NCI-H748 treated with DMSO at 0.1 percent for 48 hours (cell line): ENCODE data around the gene TBC1D9.

Experiments
- DNase-seq: peaks from one replicate; lab custom pipeline; 2025; lab: John Stamatoyannopoulos, UW

Gene TBC1D9

DNA sequence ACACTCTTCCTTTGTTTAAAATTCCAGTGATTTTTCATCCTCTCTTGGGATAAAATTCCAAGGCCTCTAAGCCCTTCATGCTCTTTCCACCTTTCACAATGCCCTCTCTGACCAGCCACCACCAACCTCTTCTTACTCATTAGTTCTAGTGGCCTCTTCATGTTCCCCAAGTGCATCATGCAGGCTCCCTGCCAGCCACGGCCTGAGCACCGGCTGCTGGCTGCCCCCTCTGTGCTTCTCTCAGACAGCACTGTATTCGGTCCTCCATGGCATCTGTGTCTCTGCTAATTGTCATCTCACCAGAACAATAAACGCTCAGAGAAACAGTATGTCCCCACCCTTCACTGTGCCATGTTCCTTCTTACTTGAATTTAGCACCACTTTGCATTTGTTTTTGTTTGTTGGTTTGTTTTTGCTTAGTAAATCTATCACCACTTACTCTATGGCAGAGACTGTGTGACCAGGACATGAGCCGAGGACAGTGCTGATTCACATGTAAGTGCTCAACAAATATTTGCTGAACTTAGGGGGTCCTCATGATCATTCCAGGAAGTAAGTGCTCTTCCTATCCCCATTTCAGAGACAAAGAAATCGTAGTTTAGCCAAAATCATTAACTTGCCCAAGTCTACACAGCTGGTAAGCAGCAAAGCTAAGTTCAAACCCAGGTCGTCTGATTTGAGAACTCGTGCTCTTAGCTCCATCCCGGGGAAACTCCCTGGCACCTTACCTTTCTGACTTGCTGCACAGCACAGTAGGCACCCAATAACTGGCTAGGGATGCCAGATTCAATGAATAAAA is 110.4 kb downstream of the TBC1D9 start:
- DNase-seq: peak; percentile 34

DNA sequence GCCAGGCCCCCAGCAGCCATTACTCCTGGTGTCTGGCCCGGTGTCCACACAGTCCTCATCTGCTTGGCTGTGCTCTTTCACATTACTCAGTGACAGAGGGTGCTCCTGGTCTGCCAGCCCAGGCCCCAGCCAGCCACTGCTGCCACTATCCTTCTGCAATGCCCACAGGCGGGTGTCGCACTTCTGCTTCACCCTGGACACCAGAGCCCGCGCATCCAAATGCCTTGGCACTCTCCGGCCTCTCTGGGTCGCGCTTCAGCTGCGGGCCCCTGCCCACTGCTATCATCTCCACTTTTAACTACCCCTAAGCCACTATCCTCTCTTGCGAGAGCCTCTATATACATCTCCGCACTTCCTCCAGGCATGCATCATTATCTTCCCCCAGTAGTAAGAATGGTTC is 111.0 kb downstream of the TBC1D9 start:
- no peak for DNase-seq

DNA sequence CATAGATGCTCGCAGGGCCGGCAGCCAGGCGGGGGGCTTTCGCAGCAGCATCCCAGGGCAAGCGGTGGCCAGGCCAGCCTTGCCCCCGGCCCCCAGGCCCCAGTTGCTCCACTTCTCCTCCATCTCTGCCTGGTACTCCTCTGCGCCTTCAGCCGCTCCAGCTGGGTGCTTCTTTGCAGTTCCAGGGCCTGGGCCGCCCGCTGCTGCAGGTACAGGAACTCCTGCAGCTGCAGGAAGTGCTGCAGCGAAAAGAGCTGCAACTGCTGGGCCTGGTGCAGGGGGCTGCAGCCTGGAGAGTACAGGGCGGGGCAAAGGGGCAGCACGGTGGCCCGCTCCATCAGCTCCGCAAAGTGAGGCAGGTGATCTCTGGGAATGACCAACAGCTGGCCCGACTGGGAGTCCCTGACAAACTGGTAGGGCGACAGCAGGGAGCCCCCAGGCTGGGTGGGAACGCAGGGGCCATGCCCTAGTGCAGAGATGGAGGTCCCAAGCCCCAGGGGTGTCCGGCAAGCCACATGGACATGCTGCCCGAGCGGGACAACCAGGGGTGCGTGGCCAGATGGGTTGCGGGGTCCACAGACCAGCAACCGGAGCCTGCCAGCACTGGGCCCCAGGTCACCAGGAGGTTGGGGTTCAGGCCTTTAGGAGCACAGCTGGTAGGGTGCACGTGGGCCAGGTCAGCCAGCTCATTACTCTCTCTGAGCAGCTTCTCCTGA is 111.6 kb downstream of the TBC1D9 start:
- DNase-seq: no peak

DNA sequence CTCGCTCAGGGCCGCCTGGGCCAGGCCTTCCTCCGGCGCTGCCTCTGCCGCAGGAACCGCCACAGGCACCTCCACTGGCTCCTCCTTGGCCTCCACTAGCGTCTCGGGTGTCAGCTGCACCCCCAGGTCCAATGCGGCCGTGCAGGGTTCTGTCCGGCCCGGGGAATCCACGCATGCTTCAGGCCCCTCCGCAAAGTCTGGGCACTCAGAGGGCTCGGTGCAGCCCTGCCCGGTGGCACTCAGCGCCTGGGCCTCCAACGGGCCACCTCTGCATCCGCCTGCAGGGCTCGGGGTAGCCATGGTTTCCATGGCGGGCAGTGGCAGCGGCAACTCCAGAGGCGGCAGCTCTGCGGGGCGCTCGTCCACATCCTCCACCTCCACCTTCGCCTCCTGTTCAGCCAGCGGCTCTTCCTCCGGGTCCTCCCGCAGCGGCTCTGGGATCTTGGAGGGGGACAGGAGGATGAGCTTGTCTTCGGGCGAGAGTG is 112.6 kb downstream of the TBC1D9 start:
- no peak for DNase-seq

DNA sequence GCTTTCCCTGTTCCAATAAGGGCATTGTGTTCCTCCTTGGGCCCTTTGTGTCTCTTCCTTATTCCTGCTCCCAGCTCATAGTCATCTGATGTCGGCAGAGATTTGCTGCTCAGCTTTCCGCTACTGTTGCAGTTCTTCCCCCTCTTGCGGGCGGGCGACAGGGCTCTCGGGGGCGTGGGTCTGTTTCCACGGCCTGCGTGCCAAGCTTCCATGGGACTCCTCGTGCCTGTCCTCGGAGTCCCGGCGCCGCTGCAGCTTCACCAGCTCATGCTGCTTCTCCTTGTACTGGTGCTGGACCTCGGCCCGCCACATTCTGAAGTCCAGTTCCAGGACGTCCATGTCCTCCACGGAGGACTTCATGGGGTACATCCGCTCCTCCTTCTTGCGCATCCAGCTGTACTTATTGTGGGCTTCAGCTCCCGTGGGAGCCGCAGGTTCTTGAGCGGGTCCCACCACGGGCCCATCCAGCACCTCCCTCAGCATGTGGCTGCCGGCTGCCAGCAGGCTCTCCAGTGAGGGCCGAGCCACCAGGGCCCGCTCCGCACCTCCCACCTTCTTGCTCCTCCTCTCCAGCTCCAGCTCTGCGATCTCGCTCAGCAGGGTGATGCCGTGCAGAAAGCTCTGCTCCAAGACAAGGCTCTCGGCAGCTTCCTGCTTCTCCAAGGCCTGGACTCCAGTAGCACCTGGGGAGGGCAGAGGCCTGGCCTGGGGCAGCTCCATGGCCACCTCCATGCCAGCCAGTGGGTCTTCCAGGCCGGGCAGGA is 113.3 kb downstream of the TBC1D9 start:
- no peak for DNase-seq

DNA sequence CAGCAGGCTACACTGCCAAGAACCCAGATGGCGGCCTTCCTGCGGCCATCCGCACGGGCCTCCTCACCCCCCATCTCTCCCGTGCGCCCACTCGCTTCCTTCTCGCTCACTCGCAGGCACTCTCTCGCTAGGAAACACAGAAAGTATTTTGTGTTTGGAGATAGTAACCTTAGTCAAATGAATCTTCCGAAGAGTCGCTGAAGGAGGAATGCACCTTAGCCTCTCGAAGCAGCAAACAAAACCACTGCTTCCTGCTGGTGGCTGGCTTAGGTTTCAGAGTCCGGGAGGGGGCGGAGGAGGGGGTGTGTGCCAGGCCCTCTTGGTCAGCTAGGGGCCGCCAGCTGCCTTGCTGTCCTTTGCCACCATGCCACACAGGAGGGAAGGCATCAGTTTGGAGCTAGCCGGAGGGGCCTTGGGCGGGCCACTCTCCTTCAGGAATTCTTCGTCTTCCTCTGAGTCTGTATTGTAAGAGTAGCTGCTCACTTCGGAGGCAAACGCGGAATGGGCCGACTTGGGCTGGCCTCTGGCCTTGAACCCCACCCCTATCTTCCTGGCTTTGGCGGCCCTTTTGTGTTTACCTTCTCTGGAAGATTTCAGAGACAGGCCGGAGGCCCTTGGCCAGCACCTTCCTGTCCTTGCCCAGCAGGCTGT is 114.3 kb downstream of the TBC1D9 start:
- no peak for DNase-seq

DNA sequence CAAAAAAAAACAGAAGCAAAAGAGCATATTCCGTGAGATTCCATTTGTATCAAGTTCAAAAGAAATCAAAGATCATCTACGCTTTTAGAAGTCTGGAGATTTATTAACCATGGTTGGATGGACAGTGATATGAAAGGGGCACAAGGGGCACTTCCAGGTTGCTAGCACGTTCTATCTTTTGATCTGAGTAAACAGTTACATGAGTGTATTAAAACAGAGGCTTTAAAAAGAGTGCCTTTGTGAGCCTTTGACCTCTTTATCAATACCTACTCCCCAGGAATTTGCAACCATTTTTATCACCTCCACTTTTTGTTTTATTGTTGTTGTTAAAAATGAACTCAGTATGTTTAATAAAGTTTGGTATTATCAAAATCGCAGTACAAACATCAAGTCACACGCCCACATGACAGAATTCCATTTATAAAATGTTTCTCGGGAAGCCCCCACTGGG is 115.1 kb downstream of the TBC1D9 start:
- DNase-seq: no peak

DNA sequence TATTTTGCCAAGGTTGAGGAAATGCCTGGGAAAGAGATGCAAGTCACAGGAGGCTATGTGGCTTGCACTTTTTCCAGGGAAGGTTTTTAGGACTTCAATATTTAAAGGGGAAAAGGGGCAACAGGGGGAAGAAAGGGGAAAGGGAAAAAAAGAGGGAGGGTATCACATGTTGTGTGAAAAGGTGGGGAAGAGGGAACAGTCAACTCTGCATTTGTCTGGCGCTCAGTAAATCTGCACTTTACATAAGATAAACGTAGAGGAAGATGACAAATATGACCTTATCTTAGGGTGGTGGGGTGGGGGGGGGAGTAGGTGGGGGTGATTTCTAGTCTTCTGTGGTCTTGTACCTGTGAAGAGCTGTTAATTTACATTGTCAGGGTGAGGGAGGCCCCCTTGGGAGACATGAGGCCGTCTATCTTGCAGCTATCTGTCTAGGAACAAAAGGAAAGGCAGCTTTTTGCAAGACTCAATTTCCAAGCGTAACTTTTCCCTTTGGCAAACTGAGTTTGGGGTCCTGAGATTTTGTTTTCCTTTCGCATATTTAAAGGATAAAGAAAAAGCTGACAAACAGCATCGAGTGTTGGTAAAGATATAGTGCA is 115.9 kb downstream of the TBC1D9 start:
- DNase-seq: no peak

DNA sequence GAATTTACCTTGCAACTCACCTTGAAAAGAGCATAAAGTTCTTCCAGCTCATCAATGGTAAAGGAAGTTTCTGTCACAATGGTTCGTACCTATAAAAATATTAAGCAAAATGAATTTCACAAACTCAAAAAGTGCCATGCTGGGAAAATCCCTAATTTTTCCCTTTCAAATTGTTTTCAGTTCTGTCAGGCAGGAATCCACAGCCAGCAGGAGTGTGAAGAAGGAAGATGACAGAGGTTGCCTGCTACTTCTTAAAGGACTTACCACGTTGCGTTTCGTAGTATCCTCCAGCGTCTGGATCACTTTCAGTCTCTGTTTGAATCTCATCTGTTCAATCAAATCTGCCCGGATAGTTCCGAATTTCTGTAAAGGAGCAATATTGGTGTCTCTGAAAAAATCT is 117.1 kb downstream of the TBC1D9 start:
- no peak for DNase-seq

DNA sequence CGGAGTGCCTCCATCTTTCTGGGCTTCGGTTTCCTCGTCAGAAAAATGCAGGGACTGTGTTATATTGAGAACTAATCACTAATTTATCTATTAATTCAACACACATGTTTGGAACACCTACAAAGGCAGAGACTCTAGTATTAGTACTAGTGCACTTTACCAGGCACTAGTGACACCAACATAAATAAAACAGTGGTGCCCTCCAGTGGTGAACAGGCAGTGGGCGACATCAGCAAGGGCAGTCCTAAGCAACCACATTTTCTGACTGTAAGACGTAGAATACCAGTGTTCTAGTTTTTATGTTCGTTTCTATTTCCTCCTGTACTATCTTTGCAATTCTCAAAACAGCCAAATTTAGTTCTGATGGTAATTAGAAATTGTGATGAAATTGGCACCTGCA is 118.3 kb downstream of the TBC1D9 start:
- peak; percentile 1 for DNase-seq

DNA sequence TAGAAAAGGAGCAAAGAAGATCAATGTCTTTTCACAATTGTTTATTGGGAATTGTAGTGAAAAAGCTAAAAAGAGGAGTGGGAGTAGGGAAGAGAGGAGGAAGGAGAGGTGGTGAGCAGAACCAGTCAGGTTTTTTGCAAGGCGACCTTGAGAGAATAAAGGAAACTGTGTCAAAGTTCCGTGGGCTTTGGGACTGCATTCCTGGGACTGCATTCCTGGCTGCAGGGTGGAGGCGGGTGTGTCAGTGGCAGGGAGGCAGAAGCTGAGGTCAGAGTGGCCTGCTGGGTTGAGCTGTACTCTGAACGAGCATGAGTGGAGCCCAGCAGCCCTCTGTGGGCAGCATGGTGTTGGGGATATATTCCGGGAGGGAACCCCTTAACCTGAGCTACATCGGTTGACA is 120.6 kb downstream of the TBC1D9 start:
- DNase-seq: no peak

DNA sequence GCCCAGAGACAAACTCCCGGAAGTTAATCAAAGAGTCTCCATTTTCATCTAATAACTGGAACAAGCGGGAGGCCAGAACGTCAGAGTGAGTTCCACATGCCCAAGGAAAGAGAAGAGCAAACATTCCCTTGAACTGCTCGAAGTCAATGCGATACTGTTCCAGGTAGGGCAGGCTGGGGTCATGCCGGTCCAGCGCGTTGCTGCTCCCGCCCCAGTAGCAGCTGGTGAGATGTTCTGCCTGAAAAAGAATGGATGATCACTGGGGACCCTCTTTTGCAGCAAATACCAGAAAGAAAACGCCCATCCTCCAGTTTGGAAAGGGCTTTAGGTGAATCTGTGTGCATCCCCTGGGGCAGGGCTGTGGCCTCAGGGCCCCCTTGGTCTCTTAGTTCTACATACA is 122.2 kb downstream of the TBC1D9 start:
- no peak for DNase-seq

DNA sequence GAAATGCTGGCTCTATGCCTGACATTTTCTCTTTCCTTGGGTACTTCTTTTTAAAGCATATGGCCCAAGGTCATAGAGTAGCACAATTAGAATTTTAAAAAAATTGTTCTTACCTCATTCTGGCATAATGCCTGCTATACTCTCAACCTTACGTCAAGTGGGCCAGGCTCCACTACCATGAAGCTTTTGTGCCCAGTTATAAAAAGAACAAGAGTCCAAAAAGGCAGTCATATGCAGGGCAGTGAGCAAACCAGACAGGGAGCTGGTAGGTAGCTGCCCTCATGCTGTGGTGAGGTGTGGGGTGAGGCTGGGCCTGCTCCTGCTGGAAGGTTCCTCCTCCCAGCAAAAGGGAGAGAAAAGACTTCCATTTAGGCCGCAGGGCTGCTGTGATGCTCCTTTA is 123.1 kb downstream of the TBC1D9 start:
- no peak for DNase-seq

DNA sequence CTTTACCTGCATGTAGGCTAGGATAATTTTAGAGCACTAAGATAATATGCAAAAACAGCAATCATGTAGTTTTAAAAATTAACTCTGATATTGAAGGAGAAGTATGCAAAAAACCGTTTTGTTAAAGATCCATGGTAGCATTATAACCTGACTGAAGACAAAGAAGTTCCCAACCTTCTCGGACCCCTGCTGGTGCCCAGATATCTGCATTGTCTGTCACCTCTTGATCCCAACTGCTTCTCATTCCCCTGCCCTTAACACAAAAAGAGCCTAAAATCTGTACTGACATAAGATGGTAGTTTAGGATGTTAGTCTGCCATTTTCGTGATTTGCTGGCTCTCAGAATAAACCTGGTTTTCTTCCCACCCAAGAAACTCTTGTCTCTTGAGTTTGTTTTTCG is 125.9 kb downstream of the TBC1D9 start:
- DNase-seq: no peak

DNA sequence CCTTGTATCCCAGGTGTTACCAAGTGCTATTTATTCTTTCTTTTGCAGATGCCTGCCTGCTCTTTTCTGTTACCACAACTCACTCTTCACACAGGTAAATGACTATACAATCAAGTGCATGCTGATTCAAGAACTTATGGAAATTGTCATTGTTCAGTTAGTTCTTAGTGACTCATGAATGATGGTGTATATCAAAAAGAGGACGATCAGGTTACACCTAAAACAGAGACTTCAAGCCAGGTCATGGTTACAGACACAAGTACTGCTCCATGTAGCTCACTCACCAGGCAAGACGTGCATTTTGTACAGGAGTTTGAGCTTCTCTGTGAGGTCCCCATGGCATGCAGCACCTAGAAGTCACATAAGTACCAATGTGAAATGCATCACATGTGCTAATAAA is 128.2 kb downstream of the TBC1D9 start:
- no peak for DNase-seq

DNA sequence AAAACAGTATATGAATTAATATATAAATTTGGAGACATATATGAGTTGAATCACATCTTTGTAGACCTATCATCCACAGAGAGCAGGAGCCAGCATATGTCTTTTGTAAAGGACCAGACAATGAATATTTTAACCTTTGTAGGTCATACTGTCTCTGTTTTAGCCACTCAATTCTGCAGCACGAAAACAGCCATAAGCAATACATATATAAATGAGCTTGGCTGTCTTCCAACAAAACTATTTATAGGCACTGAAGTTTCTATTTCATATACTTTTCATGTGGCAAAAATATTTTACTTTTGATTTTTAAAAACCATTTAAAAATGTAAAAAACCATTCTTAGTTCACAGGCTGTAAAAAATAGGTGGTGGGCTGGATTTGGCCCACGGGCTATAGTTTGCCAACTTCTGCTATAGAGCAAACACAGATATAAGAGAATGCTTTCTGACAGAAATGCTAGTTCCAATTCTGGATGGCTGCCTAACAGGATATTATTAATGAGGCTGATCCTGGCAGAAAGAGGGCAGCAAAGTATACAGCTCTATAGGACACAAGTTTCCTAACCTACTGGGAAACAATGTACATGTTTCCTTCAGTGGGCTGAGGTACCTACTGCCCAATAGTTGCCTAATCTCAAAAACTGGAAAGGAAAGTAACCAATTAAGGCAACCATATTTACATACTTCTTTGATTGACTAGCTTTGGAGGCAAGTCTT is 129.4 kb downstream of the TBC1D9 start:
- DNase-seq: no peak

DNA sequence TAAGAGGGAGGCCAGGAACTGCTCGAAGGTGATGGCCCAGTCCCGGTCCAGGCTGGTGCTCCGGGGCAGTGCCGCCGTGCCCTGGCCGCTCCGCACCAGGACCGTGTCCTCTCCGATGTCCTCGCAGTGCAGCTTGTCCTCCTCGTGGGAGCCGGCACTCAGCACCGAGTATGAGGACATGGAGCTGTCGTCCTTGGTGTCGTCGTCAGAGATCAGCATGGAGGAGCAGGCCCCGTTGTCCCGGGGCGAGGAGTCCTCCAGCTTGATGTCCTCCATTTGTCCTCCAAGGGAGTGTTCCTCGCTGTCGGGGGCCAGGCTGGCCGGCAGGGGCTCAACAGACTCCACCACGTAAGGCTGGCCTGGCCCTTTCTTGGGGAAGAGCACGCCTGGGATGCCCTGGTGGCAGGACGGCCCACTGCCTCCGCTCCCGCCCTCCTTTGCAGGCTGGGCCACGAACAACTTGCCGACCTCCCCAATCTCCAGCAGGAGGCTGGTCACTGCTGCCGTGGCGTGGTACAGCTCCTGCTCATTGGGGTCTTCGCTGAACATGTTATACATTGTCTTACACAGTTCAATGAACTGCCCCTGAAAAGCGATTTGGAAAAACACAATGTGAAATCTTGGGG is 133.7 kb downstream of the TBC1D9 start:
- no peak for DNase-seq

DNA sequence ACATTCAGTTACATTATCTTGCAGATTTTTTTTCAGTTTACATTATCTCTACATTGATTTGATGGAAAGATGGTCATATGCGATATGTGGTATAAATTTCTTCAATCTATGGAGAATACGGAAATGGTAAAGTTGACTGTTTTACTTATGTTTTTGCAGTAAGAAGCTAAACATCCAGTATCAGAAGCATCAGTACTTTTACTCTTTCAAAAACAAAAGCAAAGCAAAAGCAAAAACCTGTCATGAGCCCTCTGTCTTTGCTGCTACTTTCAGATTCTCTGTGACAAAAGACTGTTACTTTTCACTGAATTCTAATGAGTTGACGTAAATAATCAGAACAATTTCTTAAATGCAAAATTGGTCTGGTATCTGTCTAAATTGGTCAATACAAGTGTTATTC is 135.0 kb downstream of the TBC1D9 start:
- no peak for DNase-seq

DNA sequence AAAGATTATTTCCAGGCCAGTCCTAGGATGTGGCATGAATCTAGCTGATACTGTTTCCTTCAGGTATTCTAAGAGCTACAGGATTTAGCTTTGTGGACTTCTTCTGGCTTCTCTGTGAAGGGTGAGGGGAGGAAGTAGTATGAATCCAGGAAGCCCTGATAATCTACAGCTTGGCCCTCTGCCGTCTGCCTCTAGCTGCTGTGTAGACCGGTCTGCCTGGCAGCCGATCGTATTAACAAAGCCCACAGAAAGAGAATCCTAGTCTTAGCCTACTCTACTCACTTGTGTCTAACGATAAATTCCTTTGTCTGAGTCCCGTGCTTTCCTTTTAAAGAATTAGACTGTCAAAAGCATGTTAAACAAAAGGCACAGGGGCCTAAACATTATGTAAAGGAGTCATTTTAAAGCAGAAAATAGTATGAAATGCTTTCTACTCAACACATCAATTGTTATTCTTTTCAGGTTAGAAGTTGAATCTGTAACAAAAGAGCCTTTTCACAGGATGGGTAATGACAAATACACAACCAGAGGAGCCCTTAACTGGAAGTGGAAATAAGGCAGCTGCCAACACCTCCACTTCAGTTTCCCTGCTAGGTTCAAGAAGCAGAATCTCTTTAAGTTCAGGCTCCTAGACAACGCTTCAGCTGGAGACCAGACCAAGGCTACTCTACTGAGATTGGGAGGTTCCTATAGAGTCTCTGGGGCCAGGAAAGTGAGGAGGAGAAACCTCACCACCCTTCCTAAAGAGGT is 138.5 kb downstream of the TBC1D9 start:
- no peak for DNase-seq

DNA sequence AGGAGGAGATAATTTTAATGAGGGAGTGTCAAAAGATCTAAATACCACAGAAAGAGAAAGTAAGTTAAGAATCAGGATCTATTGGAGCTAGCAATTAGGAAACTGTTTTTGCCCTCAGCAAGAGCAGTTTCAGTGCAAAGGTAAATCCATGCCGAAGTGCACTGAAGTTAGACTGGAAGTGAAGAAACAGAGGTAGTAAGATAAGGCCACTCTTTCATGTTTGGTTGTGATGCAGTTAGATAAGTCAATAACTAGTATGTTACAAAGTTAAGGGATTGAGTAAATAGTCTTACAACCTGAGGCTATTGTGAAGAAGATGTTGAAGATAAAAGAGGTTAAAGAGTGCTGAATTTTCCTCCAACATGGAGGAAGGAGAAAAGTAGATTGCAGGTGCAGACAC is 140.7 kb downstream of the TBC1D9 start:
- DNase-seq: no peak
